Esophagus muscularis mucosa (tissue), 3 donors: ENCODE measurements around the gene SLC35F6.

Source experiments
- CTCF ChIP-seq, 3 experiments: fragments of 200-600 bp in 2 of 3; fragments of 450-650 bp in 1 of 3; sonication (generic) in 2 of 3; IDR thresholded peaks; one replicate each; pipeline ENCODE4 v1.5.1; 2017 to 2019; ENCODE audit warnings: antibody characterized with exemption in 3 of 3, mild to moderate bottlenecking in 2 of 3, moderate library complexity in 1 of 3
- POLR2A ChIP-seq: fragments of 450-650 bp; IDR thresholded peaks from one replicate; pipeline ENCODE4 v1.6.1; 2017; ENCODE audit warnings: antibody characterized with exemption, moderate library complexity, mild to moderate bottlenecking, low read depth

- no peak for TF ChIP-seq CTCF (IDR thresholded peaks at IDR 0.05)
- no peak for TF ChIP-seq POLR2A
Measured at GRCh38 chr2:26729311-26729710, 34.8 kb upstream of the SLC35F6 start.
